ENCODE data around the gene MUC15. TPM values are rescaled to one million over a fixed set of nuclear protein-coding genes. Genes with fewer than 3 reads are reported as not detected.

Gene MUC15
- total and polyA plus RNA-seq, 2 donors (not counting 1 experiment from before 2014, with no cell fraction given), result not detected

DNA sequence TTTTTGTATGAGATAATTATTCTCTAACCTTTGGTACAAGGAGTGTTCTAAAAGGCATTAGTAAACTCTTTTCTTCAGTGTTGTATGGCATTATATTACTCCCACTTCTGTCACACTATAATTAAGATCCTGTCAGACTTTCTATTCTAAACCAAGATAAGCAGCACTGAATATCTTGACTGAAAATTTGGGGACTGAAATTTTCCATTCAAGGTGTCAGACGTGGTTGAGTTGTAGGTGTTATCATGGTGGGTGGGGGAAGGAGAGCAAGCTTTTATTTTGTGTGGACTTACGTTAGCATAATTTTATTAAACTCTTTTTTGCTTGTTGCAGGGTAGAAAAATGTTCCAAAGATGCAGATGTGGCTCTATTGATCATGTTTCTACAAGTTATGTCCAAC, 22.9 kb downstream of the MUC15 start:
- Histone ChIP-seq H3K4me2 (ENCODE audit: extremely low read depth, insufficient read depth, low read length) (no peak overlapping the region), H3K27ac (ENCODE audit: insufficient read depth, low read length) (no peak overlapping the region), H3K4me3 (replicated peaks in 1 of 4; ENCODE audit: control extremely low read depth in 1 of 4, insufficient read depth in 1 of 4, low read depth in 3 of 4, low read length in 4 of 4) (no peak overlapping the region), H2AFZ (ENCODE audit: low read length) (no peak overlapping the region), H3K9ac (ENCODE audit: insufficient read depth, low read length) (no peak overlapping the region), H3K9me3 (ENCODE audit: control insufficient read depth, insufficient read depth, low read depth, low read length) (no peaks in the 10 kb centered on the region), H3K27me3 (ENCODE audit: control insufficient read depth, insufficient read depth, low read length) (no peaks in the 10 kb centered on the region), H3K36me3 (ENCODE audit: control insufficient read depth, insufficient read depth, low read length) (no peaks in the 10 kb centered on the region), H3K4me1 (ENCODE audit: control insufficient read depth, extremely low read depth, insufficient read depth, low read length) (no peaks in the 10 kb centered on the region), H3K79me2 (ENCODE audit: control insufficient read depth, insufficient read depth, low read length) (no peaks in the 10 kb centered on the region), H4K20me1 (ENCODE audit: control insufficient read depth, extremely low read depth, insufficient read depth, low read length) (no peaks in the 10 kb centered on the region)
- no peak for DNase-seq (ENCODE audit: low read depth in 2 of 2)
- TF ChIP-seq EZH2 (IDR thresholded peaks at IDR 0.05; ENCODE audit: low read length, missing control alignments), result no peak
- TF ChIP-seq, protein P1, sequence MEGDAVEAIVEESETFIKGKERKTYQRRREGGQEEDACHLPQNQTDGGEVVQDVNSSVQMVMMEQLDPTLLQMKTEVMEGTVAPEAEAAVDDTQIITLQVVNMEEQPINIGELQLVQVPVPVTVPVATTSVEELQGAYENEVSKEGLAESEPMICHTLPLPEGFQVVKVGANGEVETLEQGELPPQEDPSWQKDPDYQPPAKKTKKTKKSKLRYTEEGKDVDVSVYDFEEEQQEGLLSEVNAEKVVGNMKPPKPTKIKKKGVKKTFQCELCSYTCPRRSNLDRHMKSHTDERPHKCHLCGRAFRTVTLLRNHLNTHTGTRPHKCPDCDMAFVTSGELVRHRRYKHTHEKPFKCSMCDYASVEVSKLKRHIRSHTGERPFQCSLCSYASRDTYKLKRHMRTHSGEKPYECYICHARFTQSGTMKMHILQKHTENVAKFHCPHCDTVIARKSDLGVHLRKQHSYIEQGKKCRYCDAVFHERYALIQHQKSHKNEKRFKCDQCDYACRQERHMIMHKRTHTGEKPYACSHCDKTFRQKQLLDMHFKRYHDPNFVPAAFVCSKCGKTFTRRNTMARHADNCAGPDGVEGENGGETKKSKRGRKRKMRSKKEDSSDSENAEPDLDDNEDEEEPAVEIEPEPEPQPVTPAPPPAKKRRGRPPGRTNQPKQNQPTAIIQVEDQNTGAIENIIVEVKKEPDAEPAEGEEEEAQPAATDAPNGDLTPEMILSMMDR (conservative IDR thresholded peaks at IDR 0.05 in 1 of 2, IDR thresholded peaks at IDR 0.05 in 1 of 2; ENCODE audit: low read depth in 1 of 2, low read length in 2 of 2), result no peak

DNA sequence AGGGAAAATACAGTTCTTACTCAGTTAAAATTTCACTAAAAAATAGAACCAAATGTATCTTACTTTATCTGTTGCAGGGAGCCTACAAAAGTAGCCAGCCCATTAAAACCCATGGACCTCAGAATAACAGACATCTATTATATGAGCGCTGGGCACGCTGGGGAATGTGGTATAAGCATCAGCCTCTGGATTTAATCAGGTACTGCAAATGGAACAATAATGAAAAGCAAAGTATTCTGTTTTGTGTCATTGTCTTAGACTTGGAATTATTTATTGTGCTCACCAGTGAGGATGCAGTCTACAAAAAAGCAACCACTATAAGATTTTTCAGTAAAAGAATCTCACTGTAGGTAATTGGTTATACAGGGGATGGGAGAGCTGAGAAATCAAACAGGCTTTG, 30.2 kb downstream of the MUC15 start:
- H4K20me1 ChIP-seq (ENCODE audit: control insufficient read depth, extremely low read depth, insufficient read depth, low read length), result no peaks in the 10 kb centered on the region
- no peak overlapping the region for H3K4me2 ChIP-seq (ENCODE audit: extremely low read depth, insufficient read depth, low read length)
- H3K36me3 ChIP-seq (ENCODE audit: control insufficient read depth, insufficient read depth, low read length), result no peaks in the 10 kb centered on the region
- no peaks in the 10 kb centered on the region for H3K4me1 ChIP-seq (ENCODE audit: control insufficient read depth, extremely low read depth, insufficient read depth, low read length)
- no peaks in the 10 kb centered on the region for H3K27me3 ChIP-seq (ENCODE audit: control insufficient read depth, insufficient read depth, low read length)
- H3K4me3 ChIP-seq (replicated peaks in 1 of 4; ENCODE audit: control extremely low read depth in 1 of 4, insufficient read depth in 1 of 4, low read depth in 3 of 4, low read length in 4 of 4), result no peak overlapping the region
- H3K27ac ChIP-seq (ENCODE audit: insufficient read depth, low read length), result no peak overlapping the region
- TF ChIP-seq, protein P1 (conservative IDR thresholded peaks at IDR 0.05 in 1 of 2, IDR thresholded peaks at IDR 0.05 in 1 of 2; ENCODE audit: low read depth in 1 of 2, low read length in 2 of 2), result no peak
- no peak for TF ChIP-seq EZH2 (IDR thresholded peaks at IDR 0.05; ENCODE audit: low read length, missing control alignments)
- no peak overlapping the region for H3K9ac ChIP-seq (ENCODE audit: insufficient read depth, low read length)
- no peak for DNase-seq (ENCODE audit: low read depth in 2 of 2)
- H3K9me3 ChIP-seq (ENCODE audit: control insufficient read depth, insufficient read depth, low read depth, low read length), result no peaks in the 10 kb centered on the region
- no peaks in the 10 kb centered on the region for H3K79me2 ChIP-seq (ENCODE audit: control insufficient read depth, insufficient read depth, low read length)
- no peak overlapping the region for H2AFZ ChIP-seq (ENCODE audit: low read length)

DNA sequence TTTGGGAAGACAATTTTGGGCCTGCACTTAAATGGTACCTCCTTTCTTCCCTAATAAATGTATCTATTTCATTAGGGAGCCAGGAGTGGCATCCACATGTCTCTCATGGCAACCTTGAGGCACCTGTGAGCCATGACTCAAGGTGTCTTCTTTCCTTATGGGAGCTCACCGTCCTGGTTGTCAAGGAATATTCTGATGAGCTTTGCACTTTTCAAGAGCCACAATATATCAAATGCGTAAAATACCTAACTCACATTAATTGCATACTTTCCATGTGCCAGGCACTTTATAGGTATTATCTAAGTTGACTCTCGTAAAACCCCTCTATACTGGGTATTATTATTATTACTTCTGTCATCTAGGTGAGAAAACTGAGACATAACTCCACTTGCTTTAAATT, 32.5 kb downstream of the MUC15 start:
- no peak for DNase-seq (ENCODE audit: low read depth in 2 of 2)
- Histone ChIP-seq H4K20me1 (ENCODE audit: control insufficient read depth, extremely low read depth, insufficient read depth, low read length) (no peaks in the 10 kb centered on the region), H3K79me2 (ENCODE audit: control insufficient read depth, insufficient read depth, low read length) (no peaks in the 10 kb centered on the region), H3K4me3 (replicated peaks in 1 of 4; ENCODE audit: control extremely low read depth in 1 of 4, insufficient read depth in 1 of 4, low read depth in 3 of 4, low read length in 4 of 4) (no peak overlapping the region), H3K4me1 (ENCODE audit: control insufficient read depth, extremely low read depth, insufficient read depth, low read length) (no peaks in the 10 kb centered on the region), H2AFZ (ENCODE audit: low read length) (no peak overlapping the region), H3K27ac (ENCODE audit: insufficient read depth, low read length) (no peak overlapping the region), H3K9me3 (ENCODE audit: control insufficient read depth, insufficient read depth, low read depth, low read length) (no peaks in the 10 kb centered on the region), H3K9ac (ENCODE audit: insufficient read depth, low read length) (no peak overlapping the region), H3K27me3 (ENCODE audit: control insufficient read depth, insufficient read depth, low read length) (no peaks in the 10 kb centered on the region), H3K36me3 (ENCODE audit: control insufficient read depth, insufficient read depth, low read length) (no peaks in the 10 kb centered on the region), H3K4me2 (ENCODE audit: extremely low read depth, insufficient read depth, low read length) (no peak overlapping the region)
- no peak for TF ChIP-seq EZH2 (IDR thresholded peaks at IDR 0.05; ENCODE audit: low read length, missing control alignments)
- TF ChIP-seq, protein P1 (conservative IDR thresholded peaks at IDR 0.05 in 1 of 2, IDR thresholded peaks at IDR 0.05 in 1 of 2; ENCODE audit: low read depth in 1 of 2, low read length in 2 of 2), result no peak
